ENCODE data around the gene NDUFB8. TPM values are rescaled to one million over a fixed set of nuclear protein-coding genes. Genes with fewer than 3 reads are reported as not detected.

NDUFB8 gene
- total and polyA plus RNA-seq, 9 donors: 99.4 to 262 (median 150) TPM

- Histone ChIP-seq H3K27ac (no peak overlapping the region), H3K27me3 (no peaks in the 10 kb centered on the region), H3K4me1 (ENCODE audit: insufficient read depth) (no peaks in the 10 kb centered on the region), H3K4me3 (no peak overlapping the region), H3K36me3 (no peaks in the 10 kb centered on the region), H3K9me3 (no peaks in the 10 kb centered on the region)
- intact Hi-C loops (cut with DNase I): no loop called here
- 82 to 85% (median 83%) methylated on average over 8 of the region's 8 CpGs for WGBS, 3 donors
- no peak for TF ChIP-seq EP300 (IDR thresholded peaks at IDR 0.05)
- TF ChIP-seq, protein P1, sequence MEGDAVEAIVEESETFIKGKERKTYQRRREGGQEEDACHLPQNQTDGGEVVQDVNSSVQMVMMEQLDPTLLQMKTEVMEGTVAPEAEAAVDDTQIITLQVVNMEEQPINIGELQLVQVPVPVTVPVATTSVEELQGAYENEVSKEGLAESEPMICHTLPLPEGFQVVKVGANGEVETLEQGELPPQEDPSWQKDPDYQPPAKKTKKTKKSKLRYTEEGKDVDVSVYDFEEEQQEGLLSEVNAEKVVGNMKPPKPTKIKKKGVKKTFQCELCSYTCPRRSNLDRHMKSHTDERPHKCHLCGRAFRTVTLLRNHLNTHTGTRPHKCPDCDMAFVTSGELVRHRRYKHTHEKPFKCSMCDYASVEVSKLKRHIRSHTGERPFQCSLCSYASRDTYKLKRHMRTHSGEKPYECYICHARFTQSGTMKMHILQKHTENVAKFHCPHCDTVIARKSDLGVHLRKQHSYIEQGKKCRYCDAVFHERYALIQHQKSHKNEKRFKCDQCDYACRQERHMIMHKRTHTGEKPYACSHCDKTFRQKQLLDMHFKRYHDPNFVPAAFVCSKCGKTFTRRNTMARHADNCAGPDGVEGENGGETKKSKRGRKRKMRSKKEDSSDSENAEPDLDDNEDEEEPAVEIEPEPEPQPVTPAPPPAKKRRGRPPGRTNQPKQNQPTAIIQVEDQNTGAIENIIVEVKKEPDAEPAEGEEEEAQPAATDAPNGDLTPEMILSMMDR (IDR thresholded peaks at IDR 0.05): no peak
- DNase-seq: no peak
These were observed 20.3 kb downstream of the NDUFB8 start for GRCh38 chr10:100509241-100509840.

GRCh38 chr10:100508691-100509150 is 20.9 kb downstream of the NDUFB8 start:
- Histone ChIP-seq H3K4me3 (no peak overlapping the region), H3K4me1 (ENCODE audit: insufficient read depth) (no peaks in the 10 kb centered on the region), H3K9me3 (no peaks in the 10 kb centered on the region), H3K36me3 (no peaks in the 10 kb centered on the region), H3K27ac (no peak overlapping the region), H3K27me3 (no peaks in the 10 kb centered on the region)
- intact Hi-C loops (cut with DNase I): no loop called here
- no peak for DNase-seq
- 58 to 68% (median 61%) methylated on average over 3 of the region's 3 CpGs for WGBS, 3 donors
- TF ChIP-seq EP300 (IDR thresholded peaks at IDR 0.05) (no peak), POLR2A (IDR thresholded peaks at IDR 0.05) (no peak)
- TF ChIP-seq, protein P1 (IDR thresholded peaks at IDR 0.05): no peak

DNA sequence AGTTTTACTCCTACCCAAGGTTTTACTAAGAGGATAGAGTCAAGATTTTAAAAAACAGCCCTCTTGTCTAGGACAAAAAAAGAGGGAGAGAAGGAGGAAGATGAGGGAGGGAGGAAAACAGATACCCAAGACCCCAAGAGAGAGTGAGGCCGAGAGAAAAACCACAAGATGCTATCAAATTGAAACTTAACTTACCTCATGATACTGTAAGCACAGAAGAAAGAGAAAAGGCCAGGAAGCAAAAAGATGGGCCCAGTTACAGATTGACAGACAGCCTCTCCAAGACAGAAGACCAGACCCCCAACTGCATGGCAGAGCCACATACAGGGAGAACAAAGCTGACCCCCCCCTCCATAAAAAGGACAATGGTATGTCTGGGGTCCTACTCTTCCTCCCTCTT is 21.4 kb downstream of the NDUFB8 start:
- H3K27ac ChIP-seq: no peak overlapping the region
- H3K4me3 ChIP-seq: no peak overlapping the region
- no peaks in the 10 kb centered on the region for H3K4me1 ChIP-seq (ENCODE audit: insufficient read depth)
- no peaks in the 10 kb centered on the region for H3K9me3 ChIP-seq
- TF ChIP-seq EP300 (IDR thresholded peaks at IDR 0.05) (no peak), POLR2A (IDR thresholded peaks at IDR 0.05) (no peak)
- TF ChIP-seq, protein P1 (IDR thresholded peaks at IDR 0.05): no peak
- no peaks in the 10 kb centered on the region for H3K36me3 ChIP-seq
- WGBS, 3 donors: 80 to 90% (median 83%) methylated on average over 1 of the region's 1 CpG
- no peak for DNase-seq
- intact Hi-C loops (cut with DNase I): no loop called here
- no peaks in the 10 kb centered on the region for H3K27me3 ChIP-seq

DNA sequence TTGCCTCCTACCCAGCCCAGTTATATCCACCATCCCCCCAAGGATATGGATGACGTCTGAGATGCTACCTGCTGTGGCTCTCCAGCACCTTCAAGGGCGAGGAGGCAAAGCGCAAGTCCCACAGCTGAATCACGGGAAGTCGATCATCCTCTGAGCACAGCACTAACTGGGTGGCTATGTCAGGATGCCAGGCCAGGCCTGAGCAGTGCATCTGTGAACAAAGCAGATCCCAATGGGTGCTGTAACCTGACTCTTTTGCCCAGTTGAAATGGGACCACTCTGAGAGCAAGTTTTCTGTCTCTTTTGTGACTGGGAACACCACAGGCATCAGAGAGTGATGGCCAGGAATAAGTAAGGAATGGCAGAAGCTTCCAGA is 22.3 kb downstream of the NDUFB8 start:
- TF ChIP-seq EP300 (IDR thresholded peaks at IDR 0.05) (no peak), POLR2A (IDR thresholded peaks at IDR 0.05) (no peak)
- TF ChIP-seq, protein P1 (IDR thresholded peaks at IDR 0.05): no peak
- no peaks in the 10 kb centered on the region for H3K9me3 ChIP-seq
- WGBS, 3 donors: 88 to 94% (median 94%) methylated on average over 5 of the region's 5 CpGs
- no peaks in the 10 kb centered on the region for H3K4me1 ChIP-seq (ENCODE audit: insufficient read depth)
- H3K36me3 ChIP-seq: no peaks in the 10 kb centered on the region
- intact Hi-C loops (cut with DNase I): no loop called here
- no peaks in the 10 kb centered on the region for H3K27me3 ChIP-seq
- H3K27ac ChIP-seq: no peak overlapping the region
- no peak for DNase-seq
- no peak overlapping the region for H3K4me3 ChIP-seq
